ENCODE results near the gene TMEM178B.

GRCh38 chr7:141286522-141286921 lies 212.7 kb downstream of the TMEM178B start:
- TF ChIP-seq POLR2AphosphoS5 (IDR thresholded peaks at IDR 0.05; ENCODE audit: borderline replicate concordance, low read depth, low read length) (no peak), EZH2 (IDR thresholded peaks at IDR 0.05) (no peak), FOXP2 (optimal IDR thresholded peaks at IDR 0.05; ENCODE audit: control extremely low read depth, extremely low read length, insufficient read depth) (no peak)
